Ascending aorta (tissue), 2 donors: Measurements from ENCODE around the gene ARL4A. TPM values are rescaled to one million over a fixed set of nuclear protein-coding genes. Genes with fewer than 3 reads are reported as not detected.

Experiments used
- DNase-seq, 2 donors: peaks; one replicate each; pipeline ENCODE4 v3.0.0-alpha.2; 2019; ENCODE audit warnings: low spot score in 2 of 2
- H3K27ac ChIP-seq, 2 donors: fragments of 200-600 bp; sonication (generic); one replicate each; pipeline ENCODE4 v1.5.1; 2016 to 2017; ENCODE audit warnings: mild to moderate bottlenecking in 1 of 2
- H3K27me3 ChIP-seq: fragments of 200-600 bp; sonication (generic); one replicate; pipeline ENCODE4 v1.5.1; 2017
- H3K36me3 ChIP-seq, 2 donors: fragments of 200-600 bp; sonication (generic); one replicate each; pipeline ENCODE4 v1.5.1; 2016
- H3K4me1 ChIP-seq, 2 donors: fragments of 200-600 bp; sonication (generic); one replicate each; pipeline ENCODE4 v1.5.1; 2016 to 2017; ENCODE audit warnings: mild to moderate bottlenecking in 1 of 2
- H3K4me3 ChIP-seq, 2 donors: fragments of 200-600 bp; sonication (generic); one replicate each; pipeline ENCODE4 v1.5.1; 2016 to 2017; ENCODE audit warnings: mild to moderate bottlenecking in 1 of 2
- H3K9me3 ChIP-seq, 2 donors: fragments of 200-600 bp; sonication (generic); one replicate each; pipeline ENCODE4 v1.5.1; 2016
- CTCF ChIP-seq, 3 experiments: fragments of 200-600 bp in 2 of 3; fragments of 450-650 bp in 1 of 3; sonication (generic) in 2 of 3; IDR thresholded peaks; one replicate each; pipeline ENCODE4 v1.5.1; 2016 to 2019; ENCODE audit warnings: antibody characterized with exemption in 3 of 3, mild to moderate bottlenecking in 1 of 3, moderate library complexity in 1 of 3
- intact Hi-C: fragments of 100-400 bp; cut with DNase I; formaldehyde crosslinking; loops from one replicate; pipeline ENCODE4 v1.15.1; 2023
- total RNA-seq: library from RNA; depleted of rRNA; stranded (reverse); fragments of >200 nt; gene quantifications from one replicate; pipeline ENCODE4 v1.1.0, GENCODE V29; 2016

Gene ARL4A
- total RNA-seq, 1 donor from 2014 or later: 55.5 TPM

GRCh38 chr7:12731775-12732174 lies 44.3 kb downstream of the ARL4A start:
- Histone ChIP-seq H3K27ac (no peak overlapping the region), H3K36me3 (no peaks in the 10 kb centered on the region), H3K4me3 (no peak overlapping the region), H3K4me1 (peaks cover 0 to 2% of the 10 kb centered on the region in 2 donors), H3K9me3 (no peaks in the 10 kb centered on the region), H3K27me3 (no peaks in the 10 kb centered on the region)
- no peak for DNase-seq
- no peak for TF ChIP-seq CTCF (IDR thresholded peaks at IDR 0.05)
- intact Hi-C loops: no loop called here

GRCh38 chr7:12732428-12732827 lies 45.0 kb downstream of the ARL4A start:
- Histone ChIP-seq H3K36me3 (no peaks in the 10 kb centered on the region), H3K27me3 (no peaks in the 10 kb centered on the region), H3K4me1 (peaks cover 0 to 2% of the 10 kb centered on the region in 2 donors), H3K9me3 (no peaks in the 10 kb centered on the region), H3K4me3 (no peak overlapping the region), H3K27ac (no peak overlapping the region)
- TF ChIP-seq CTCF (IDR thresholded peaks at IDR 0.05): no peak
- no peak for DNase-seq
- intact Hi-C loops: no loop called here

GRCh38 chr7:12735923-12736322 lies 48.5 kb downstream of the ARL4A start:
- Histone ChIP-seq H3K36me3 (no peaks in the 10 kb centered on the region), H3K4me3 (no peak overlapping the region), H3K27me3 (no peaks in the 10 kb centered on the region), H3K9me3 (no peaks in the 10 kb centered on the region), H3K27ac (no peak overlapping the region), H3K4me1 (no peaks in the 10 kb centered on the region)
- TF ChIP-seq CTCF (IDR thresholded peaks at IDR 0.05): no peak
- DNase-seq: no peak
- intact Hi-C loops: no loop called here

- Histone ChIP-seq H3K36me3 (no peaks in the 10 kb centered on the region), H3K4me1 (no peaks in the 10 kb centered on the region), H3K4me3 (no peak overlapping the region), H3K9me3 (no peaks in the 10 kb centered on the region), H3K27ac (no peak overlapping the region), H3K27me3 (no peaks in the 10 kb centered on the region)
- intact Hi-C loops: no loop called here
- no peak for DNase-seq
- no peak for TF ChIP-seq CTCF (IDR thresholded peaks at IDR 0.05)
Observed at GRCh38 chr7:12737373-12737772, 49.9 kb downstream of the ARL4A start.

- H3K9me3 ChIP-seq: no peaks in the 10 kb centered on the region
- TF ChIP-seq CTCF (IDR thresholded peaks at IDR 0.05): no peak
- H3K4me1 ChIP-seq: no peaks in the 10 kb centered on the region
- no peaks in the 10 kb centered on the region for H3K36me3 ChIP-seq
- no peak overlapping the region for H3K4me3 ChIP-seq
- H3K27ac ChIP-seq: no peak overlapping the region
- no peak for DNase-seq
- intact Hi-C loops: no loop called here
- no peaks in the 10 kb centered on the region for H3K27me3 ChIP-seq
Observed at GRCh38 chr7:12737836-12738235, 50.4 kb downstream of the ARL4A start.

GRCh38 chr7:12738665-12739064 lies 51.2 kb downstream of the ARL4A start:
- H3K36me3 ChIP-seq: no peaks in the 10 kb centered on the region
- no peaks in the 10 kb centered on the region for H3K9me3 ChIP-seq
- no peak overlapping the region for H3K27ac ChIP-seq
- no peaks in the 10 kb centered on the region for H3K27me3 ChIP-seq
- H3K4me3 ChIP-seq: no peak overlapping the region
- intact Hi-C loops: no loop called here
- no peak for TF ChIP-seq CTCF (IDR thresholded peaks at IDR 0.05)
- no peak for DNase-seq
- H3K4me1 ChIP-seq: no peaks in the 10 kb centered on the region
